GM21515 (cell line): Measurements from ENCODE around the gene CDKAL1.

Experiments
- ATAC-seq: cut with Tn5 transposase; IDR thresholded peaks from one replicate; pipeline ENCODE4 v1.9.1; 2021; ENCODE audit not compliant: unreplicated experiment

CDKAL1 gene

DNA sequence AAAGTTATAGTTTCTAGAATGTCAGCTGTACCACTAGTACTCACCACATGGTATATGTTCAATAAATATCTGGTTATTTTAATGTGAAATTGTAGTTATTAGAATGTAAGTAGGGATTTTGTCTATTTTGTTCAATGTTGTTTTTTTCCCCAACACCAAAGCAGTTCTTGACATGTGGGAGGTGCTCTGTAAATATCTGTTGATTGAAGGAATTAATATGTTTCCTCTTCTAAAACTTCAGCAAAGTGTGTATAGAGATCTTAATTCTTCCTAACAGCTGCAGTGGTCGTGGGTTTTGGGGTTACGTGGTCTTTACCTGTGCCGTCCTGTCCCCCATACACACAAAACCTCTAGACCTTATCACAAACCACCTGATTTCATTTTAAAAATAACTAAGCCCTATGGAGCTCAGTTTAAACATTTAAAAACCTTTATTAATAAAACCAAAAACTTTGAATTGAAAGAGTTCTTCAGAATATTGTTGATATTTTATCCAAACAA is 587.4 kb downstream of the CDKAL1 start:
- no peak for ATAC-seq

DNA sequence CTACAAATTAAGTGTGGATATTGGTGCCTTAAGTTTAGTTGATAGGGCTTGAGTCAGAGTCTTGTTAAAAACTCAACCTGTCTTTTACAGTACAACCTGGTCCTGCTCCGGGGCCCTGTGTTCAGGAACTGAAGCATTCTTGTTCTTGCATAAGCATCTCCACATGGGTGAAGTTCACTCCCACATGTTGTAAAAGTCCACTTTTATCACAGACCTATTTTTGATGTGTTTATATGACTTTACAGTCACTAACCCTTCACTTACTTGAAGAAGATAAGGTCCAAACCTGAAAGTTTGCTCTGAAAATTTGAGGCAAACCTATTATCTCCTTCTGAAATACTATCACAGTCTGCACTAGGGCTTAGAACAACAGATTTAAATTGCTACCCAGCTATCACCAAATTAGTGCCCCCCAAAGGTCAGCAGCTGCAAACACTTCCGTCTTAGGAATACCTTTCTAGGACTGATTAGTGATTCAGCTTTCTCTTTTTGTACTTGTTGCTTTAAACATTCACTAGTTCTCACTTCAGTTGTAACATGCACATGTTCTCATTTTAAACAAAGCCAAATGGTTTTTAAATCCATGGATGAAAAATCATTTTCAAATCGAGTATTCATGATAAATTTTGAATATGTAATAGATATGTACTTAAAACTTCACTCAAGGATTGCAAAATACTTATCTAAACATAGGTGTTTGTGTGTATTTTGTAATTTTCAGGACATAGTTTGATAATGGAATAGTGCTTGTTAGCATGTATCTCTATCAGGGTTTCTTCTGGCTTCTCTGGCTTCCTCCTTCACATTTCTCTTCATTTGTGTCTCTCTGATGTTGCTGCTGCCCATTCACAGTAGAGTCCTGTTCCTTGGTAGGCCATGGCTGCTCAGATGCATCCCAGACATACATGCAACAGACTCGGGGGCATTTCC is 589.5 kb downstream of the CDKAL1 start:
- ATAC-seq, result no peak

DNA sequence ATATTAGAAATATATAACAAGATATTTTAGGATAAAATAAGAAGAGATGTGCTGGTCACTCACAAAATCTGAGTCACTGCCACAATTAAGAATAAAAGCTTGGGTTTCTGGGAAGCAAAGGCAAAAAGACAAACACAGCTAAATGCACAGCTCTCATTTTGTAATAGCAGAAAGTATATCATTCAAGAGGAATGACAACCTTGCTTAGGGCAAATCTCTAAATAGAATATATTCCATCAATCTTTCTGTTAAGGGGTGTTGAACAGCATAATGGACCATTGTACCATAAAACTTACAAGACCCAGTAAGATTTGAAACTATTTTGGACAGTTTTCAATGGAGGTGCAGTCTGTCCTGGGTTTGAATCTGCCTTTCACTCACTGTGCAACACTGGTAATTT is 594.3 kb downstream of the CDKAL1 start:
- no peak for ATAC-seq

DNA sequence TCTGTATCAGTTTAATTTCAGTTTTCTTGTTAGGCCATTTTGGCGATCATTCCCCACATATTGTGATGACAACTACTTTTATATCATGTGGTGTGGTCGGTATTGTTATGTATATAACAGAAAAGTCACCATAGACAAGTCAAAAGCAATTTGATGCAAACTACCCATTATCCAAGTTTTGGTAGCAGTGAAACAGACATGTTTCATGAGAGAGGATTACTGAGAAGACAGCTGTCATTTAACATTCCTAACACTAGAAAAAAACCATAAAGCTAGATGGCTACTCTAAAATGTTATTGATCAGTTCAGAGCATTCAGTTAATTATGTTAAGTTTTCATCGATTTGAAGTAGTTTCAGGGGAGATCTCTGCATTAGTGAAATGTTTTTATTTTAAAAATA is 597.1 kb downstream of the CDKAL1 start:
- no peak for ATAC-seq

DNA sequence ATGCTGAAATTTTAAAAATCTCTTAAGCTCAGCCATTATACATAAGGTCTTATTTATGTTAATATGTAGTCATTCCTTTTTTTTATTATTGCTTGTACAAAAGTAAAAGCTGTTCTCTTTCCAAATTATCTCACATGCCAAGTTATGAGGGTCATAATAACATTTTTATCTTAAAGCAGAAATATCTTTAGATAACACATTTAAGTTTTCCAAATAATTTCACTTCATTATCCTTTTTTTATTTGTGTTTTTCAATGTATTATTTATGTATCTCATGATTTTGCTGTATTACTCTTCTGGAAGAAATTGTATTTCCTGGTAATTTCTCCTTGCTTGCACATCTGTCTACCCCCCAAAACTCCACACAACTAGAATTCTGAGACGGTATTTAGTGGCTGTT is 598.2 kb downstream of the CDKAL1 start:
- ATAC-seq, result no peak

DNA sequence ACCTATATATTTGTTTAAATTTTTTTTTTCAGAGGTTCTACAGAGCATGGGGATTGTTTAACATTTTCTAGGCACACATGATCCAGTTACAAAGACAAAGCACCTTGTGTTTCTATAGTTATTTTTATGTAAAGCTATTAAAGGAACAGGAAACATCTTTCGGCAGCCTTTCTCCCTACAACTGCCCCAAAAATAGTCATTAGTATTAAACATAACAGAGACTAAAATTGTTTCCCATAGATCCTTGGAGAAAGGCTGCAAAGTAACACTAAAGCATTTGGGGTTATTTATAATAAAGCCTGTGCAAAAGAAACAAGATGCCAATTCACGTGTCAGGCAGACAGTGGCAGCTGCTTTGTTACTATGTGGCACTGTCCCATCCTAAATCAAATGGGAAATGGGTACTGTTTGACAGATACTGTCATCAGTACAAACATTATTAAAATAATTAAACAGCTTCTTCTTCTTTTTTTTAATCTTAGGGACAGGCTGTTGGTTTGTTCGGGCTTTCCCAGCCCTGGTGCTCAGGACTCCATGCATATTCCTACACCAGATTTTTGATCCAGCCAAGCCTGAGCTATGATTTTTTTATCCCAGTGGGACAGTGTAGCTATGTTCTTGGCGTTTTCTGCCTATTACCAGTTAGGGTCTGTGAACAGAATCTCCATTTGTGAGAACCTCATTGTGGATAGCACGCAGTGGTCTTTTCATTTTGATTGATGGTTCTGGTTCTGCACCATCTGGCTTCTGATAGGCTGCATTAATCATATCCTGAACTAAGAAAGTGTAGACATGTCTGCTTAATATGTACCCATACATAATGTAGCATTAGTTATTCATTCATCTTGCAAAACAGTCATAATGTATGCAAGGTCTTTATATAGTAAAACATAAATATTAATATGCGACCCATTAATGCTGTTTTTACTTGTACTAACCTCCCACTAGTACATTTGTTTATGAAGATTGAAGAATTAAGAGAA is 598.9 kb downstream of the CDKAL1 start:
- ATAC-seq, result no peak

DNA sequence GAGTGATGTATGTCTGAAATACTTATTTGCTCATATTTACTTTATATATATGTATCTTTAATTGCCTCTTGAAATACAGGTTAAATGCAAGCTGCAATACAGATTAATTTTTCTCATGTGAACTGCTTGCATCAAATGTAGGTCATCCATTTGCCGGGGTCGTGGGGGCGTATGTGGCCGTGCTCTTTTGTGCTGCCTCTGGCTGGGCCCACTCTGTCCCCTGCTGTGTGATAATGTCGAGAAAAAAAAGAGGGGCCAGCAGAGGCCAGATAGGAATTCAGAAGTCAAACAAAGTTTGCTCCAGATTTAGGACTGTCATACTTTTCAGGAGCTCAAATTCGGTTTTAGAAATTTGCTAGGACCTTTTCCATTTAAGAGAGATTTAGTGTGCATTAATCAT is 599.6 kb downstream of the CDKAL1 start:
- ATAC-seq, result no peak

DNA sequence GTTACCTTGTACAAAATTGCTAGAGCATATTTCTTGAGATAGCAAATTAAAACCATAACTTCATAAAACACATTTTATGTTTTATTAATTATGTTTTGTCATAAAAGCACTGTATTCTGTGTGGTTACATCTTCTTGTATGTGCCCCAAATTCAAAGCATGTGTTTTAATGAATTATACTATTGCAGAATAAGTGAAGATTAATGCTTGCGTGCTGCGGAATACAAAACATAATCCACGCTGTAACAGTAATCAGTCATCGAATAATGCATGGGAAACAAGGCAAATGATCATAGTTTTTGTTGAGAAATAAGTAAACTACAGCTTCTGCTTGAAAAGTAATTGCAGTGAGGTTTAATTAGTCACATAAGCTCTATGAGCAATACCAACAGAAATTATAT is 600.1 kb downstream of the CDKAL1 start:
- no peak for ATAC-seq

DNA sequence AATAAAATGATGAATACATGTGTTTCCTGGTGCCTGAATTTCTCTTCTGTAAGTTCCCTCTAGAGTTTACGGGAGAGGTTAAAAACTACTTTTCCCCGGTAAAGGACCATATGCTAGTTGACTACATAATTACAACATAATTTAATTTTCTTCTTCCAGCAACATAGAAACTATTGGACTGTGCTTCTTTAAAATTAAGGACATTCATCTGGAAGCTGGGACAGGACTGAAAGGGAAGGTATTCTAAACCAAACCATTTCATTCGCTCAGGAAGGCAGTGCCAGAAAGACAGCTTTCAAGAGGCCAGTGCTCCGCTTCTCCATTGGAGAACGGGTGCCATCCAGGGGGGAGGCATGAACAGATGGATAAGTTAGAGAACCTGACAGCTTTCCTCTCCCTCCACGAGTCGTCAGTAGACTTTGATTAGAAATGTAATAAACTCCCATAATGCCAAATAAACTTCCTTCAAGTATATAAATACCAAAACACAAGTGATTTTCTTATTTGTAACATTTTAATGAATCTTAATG is 601.3 kb downstream of the CDKAL1 start:
- no peak for ATAC-seq

DNA sequence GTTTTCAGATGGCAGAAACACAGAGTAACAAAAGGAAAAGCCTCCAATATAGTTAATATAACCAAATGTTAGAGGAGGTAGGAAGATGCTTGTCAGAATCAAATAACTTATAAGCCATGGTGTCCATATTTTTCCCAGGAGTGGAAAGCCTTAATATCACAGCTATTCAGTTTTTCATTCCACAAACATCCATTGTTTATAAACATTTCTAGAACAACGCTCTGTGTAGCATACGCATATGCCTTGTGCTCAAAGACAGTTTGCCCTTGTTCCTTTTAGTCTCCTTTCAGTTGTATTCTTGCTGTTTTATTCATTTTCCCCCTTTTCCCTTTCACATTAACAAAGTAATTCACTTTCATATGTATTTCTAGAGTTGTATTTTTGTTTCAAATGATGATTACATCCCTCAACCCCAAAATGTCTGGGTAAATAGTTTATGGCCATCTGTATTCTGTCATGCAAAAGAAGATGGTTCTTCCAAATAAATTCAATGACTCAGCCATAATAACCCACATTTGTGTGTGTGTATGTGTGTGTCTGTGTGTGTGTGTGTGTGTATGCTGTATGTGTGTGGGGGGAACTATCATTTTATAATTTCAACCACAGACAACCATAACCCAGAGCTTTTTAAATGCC is 603.6 kb downstream of the CDKAL1 start:
- ATAC-seq, result no peak

DNA sequence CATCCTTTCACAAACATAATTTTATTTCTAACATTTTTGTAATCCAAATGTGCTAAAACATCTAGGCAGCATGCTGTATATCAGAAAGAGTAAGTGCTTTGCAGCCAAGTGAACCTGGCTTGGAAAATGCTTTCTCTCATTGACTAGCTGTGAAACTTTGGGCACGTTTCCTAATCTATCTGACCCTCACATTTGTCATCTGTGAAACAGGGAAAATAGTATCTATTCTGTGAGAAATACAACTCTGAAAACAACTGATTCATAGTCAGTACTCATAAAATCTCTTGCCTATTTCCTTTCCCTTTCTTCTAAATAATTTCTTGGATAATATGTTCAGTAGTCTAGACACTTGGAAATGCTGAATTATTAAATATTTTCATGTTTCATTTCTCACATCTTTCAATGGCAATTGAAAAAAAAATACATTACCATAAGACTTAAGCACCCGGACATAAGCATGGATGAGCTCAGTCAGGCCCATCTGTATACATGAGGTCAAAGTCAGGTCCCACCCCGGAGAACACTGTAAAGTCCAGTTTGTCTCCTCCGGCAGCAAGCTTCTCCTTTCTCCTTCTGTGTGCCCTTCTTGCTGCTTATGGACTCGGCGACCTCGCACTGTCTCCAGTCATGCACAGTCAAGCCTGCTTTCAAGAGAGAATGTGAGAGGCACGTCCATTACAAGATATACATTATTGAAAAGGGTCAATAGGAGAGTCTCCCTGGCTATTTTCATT is 604.2 kb downstream of the CDKAL1 start:
- no peak for ATAC-seq

DNA sequence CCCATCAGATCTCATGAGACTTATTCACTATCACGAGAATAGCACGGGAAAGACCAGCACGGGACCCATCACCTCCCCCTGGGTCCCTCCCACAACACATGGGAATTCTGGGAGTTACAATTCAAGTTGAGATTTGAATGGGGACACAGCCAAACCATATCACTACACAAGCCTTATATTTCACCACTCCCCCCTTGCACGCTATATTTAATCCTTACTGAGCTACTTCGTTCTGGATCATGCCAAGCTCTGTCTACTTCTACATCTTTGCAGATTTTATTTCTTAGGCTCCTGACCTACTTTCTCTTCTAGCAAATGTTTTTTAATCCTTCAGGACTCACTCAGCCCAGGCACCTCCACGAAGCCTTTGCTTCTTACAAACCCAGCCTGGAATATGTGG is 606.7 kb downstream of the CDKAL1 start:
- no peak for ATAC-seq

DNA sequence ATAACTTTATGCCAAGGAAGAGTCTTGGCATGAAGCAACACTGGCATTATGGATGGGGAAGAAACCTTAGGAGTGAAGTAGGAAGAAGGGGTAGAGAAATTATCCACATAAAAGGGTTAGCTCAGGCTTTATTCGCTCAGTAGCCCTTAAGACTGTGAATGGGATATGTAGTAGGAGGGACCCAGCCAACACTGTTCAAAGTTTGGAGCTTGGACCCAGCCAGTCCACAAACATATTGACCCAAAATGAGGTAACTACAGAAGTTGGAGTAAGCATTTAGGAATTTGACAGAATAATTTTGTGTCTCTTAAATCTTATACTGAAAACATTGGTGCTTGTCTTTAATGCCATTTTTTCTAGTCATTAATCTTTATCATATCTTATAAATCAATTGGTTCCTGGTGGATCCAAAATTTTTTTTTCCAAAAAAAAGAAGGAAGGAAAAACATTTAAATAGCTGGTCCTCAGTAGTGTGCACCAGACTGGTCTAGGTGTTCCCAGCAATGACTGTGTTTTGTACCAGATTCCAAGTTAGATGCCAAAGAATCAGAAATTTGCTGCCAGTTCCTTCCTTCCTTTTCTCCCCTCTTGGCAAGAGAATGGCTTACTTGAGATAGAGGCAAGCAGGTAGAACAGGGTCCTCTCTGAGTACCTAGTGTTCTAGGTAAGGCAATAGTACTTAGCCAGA is 607.5 kb downstream of the CDKAL1 start:
- ATAC-seq, result no peak

DNA sequence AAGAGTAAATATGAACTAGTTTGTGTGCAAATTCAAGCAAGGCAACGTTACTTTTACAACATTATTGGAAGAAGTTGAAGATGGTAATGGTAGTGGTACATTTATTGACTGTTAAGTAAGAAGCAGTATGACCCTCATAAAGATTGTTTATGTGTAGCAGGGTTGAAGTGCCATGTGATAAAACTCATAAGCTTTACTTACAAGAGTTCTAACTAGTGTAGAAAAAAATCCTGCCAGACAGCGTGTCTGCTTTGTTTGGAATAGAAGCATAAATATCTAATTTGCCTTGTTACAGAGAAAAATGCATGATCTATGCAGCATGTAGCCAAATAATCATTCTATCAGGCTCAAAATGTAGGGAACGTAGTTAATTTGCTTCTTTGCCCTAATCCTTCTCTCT is 608.5 kb downstream of the CDKAL1 start:
- ATAC-seq, result no peak

DNA sequence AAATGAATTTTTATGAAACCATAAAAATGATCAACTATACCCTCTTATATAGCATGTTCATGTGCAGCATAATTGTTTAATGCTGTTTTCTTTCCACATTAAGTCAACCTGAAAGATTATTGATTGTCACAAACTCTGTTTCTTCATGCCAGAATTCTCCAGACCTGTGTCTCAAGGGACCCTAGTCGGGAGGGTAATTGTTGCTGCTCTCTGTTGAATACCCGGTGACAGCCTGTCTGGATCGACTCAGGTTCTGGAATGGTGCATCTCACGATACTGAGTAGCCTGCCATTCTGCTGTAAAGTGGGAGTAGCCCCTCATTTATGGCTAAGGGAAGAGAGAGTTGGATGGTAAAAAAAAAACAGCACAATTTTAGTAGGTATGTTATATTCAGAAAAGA is 609.4 kb downstream of the CDKAL1 start:
- ATAC-seq, result no peak

DNA sequence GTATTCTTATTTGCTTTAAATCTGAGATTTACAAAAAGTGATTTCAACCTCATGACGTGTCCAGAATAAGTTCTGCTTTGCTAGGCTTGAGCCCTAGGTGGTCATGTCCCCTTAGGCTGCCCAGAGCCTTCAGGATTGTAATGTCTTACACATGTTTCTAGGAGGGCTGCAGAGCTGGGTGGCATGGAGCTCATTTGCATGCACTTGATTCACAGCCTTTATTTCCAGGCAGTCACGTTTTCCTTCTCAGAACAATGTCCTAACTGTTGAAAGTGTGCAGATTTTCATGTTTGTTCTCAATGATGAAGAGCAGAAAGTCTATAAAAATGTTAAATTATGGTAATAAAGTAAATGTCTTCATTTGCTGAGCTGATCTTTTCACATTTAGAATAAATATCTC is 610.7 kb downstream of the CDKAL1 start:
- ATAC-seq, result no peak

DNA sequence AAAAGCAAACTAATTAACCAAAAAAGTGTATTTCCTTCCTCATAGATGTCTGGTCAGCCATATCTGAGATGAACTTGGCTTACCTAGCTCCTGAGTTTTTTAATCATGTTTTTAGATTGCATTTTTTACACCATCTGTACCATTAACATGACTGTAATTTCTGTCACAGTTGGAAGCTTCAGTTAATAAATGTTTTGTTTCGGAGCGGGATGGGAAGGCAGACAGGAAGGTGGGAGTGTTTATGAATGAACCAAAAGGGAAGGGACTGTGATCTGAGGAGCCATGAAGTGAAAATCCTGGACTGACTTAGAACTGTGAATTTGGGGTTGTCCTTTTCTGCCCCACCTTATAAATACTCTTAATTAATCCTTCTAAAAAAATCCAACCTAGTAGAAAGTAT is 613.7 kb downstream of the CDKAL1 start:
- ATAC-seq, result no peak

DNA sequence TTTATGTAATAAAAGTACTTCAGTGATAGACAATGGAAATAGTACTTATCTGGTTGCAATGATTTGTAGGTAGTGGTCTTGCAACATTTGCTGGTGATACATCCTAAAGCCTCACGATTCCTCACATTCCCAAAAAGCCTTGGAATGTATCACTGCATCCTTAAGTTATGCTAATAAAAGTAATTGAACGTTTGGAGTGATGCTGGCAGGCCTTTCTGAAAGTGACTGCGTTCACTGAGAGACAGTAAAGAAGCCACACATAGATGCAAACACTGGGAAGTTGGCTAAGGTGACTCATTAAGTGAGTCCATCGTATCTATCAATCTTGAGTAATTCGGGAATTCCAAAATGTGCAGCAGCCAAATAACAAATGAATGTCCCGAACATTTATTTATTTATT is 615.2 kb downstream of the CDKAL1 start:
- ATAC-seq, result no peak

DNA sequence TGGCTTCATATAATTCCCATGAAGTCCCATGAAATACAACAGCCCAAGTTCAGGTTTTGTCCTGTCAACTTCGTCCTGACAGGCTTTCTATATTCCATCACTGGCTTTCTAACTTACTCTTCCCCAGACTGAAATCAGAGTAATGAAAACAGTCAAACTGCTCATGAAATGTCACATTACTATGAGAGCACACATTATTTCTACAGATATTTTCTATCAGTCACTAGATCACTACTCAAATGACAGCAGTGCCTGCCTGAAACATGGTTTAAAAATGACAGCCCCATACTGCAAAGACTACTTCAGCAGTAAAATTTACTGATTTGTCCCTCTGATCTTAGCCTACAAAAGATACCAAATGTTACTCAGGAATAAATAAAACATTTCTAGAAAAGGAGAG is 616.4 kb downstream of the CDKAL1 start:
- ATAC-seq, result no peak

DNA sequence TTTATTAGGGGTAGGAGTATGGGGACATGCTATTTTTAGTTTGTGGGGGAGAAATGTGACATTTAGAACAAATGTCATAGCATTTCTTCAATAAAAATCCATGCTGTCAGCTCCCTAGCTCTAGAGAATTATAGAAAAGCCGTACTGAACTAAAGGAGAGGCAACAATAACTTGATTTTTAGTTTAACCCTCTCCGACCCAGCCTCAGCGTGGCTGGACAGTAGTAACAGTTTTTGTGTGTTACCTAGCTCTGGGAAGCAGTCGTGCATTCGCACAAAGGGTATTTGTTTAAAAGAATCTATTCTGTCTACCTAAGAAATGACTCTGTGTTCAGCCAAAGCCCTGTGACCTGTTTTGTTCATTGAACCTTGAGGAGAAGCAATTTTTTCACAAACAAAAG is 616.9 kb downstream of the CDKAL1 start:
- ATAC-seq, result no peak
